NCI-H2196 (cell line): Measurements from ENCODE around the gene THAP4.

ENCODE experiments used
- DNase-seq: peaks from one replicate; lab custom pipeline; 2025; ENCODE audit not compliant: unreplicated experiment; lab: John Stamatoyannopoulos, UW

The THAP4 gene

DNA sequence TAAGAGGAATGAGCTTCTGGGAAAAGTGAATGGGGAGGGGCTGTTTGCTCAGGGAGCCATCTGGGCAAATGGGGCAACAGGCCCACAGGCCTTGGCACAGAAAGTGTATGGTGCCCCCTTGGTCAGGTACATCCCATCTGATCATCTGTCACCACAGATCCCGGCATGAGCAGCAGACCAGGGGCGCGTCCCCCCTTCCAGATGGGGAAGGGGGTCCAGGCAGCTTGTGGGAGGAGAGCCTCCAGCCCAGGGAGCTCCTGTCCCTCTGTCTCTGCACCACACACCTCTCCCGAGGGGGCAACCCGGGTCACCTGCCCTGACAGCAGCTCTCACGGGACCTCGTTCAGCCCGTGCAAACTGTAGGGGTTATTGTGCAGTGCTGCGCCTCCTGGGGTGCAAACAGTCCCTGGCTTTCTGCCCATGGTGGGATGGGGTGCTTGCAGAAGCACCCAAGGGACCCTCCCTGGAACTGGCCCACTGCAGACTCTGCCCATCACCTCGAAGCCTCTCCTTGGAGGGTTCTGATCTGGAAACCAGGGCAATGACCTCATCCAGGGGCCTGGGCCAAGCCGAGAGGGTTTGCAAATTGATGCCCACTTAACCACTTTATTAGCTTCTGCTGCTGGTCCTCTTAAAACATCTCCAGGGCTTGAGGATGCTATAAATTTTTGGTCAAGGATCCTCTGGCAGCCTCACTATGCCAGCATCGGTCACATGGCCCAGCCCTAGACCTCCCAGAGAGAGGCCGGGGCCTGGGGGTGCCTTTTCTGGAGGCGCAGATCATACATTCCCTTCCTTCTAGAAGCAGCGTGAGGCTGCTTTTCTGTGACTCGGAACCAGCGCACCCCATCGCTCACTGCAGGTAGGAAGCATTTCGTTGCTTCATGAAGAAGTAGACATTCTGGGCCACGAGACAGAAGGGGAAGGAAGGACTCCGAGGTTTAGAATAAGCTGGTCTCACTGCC, 86.1 kb downstream of the THAP4 start:
- DNase-seq: peak; percentile 60

GRCh38 chr2:241548451-241548835, 88.5 kb downstream of the THAP4 start:
- DNase-seq: no peak

DNA sequence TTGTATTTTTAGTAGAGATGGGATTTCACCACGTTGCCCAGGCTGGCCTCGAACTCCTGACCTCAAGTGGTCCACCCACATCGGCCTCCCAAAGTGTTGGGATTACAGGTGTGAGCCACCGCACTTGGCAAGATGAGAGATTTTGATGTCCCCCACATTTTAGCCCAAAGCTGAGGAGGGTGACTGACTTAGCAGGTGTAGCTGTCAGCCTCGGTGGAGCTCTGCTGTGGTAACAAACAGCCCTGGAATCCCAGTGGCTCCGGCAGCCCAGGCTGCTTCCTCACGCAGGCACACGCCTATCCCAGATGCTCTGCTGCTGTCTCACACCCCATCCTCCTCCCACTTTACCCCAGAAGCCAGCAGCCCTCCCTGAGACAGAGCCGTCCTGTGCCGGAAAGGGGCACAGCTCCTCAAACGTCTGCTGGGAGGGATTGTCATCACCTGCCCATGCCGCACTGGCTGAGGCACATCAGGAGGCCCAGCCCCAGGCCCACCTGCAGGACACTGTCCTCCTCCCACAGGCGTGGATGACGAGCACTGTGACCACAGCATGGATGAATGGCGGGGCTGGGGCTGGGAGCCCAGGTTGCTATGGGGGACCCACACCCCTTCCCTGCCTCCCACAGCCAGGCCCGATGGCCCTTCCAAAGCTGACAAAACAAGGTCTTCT, 89.0 kb downstream of the THAP4 start:
- DNase-seq: no peak

GRCh38 chr2:241546771-241547498, 90.0 kb downstream of the THAP4 start:
- no peak for DNase-seq

DNA sequence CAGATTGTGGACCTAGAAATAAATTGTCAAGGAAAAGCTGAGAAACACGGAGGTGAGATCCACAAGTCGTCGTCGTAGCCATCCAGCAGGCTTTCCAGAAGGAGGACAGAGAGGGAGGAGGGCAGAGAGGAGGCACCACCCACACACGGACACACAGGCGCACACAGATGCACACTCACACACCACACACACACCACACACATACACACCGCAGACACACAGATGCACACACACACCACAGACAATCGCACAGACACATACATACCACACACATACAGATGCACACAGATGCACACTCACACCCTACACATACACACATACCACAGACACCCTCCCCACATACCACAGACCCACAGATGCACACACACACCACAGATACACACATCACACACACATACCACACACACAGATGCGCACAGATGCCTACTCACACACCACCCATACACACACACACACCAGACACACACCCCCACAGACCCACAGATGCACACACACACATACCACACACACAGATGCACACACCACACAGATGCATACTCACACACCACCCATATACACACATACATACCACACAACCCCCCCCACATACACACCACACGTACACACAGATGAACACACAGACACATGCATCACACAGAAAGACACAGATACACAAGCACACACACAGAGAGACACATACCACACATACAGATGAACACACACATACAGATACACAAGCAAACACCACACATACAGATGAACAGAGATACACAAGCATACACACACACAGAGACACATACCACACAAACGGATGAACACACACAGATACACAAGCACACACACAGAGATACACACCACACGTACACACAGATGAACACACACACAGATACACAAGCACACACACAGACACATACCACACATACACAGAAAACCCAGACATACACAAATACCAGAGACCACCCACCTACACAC, 91.2 kb downstream of the THAP4 start:
- no peak for DNase-seq

GRCh38 chr2:241545106-241545505, 91.9 kb downstream of the THAP4 start:
- DNase-seq: no peak

DNA sequence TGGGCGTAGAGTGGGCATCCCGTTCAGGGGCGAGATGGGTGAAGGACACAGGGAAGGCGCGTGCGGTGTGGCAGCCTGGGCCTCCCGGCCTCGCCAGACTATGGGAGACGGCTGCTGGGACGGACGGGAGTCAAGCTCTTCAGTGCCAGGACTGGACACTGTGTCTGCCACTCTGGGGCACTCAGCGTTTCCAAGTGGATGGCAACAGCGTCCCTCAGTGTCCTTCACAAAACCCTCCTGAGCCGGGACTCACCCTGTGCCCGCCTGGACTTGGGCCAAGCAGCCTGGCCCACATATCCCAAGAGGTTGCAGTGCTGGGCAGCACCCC, 94.7 kb downstream of the THAP4 start:
- DNase-seq: no peak

- no peak for DNase-seq
Observed at GRCh38 chr2:241541564-241542277, 95.2 kb downstream of the THAP4 start.

DNA sequence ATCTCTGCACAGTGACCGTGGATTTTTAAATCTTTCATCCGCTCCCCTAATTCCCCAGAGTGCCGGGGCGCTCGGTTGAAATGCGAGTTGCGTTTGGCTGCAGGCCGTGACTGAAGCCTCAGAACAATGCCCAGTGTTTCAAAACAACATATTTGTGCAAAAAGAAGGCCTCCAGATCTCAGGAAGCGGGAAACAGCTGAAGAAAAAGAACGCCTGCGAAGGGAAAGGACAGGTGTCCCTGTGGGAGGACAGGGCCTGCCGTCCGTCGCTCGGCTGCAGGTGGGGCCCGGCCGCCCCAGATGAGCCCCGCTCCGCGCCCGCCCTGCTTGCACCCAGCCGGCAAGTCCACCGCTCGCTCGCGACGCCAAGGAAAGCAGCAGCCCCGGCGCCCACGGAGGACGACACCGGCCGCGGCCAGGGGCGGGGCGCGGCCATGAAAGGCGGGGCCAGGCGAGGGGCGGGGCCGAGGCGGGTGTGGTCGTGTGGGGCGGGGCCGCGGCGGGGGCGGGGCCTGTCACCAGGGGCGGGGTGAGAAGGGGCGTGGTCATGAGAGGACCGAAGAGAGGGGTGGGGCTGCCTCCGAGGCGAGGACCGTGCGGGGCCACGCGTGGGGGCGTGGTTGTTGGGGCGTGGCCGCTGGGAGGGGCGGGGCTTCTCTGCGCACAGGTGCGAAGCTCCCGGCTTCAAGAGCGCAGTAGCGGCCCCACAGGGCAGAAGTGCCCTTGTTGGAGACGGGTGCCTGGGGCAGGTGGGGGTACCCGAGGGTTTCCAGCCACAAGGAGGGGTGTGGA, 96.0 kb downstream of the THAP4 start:
- DNase-seq: peak; percentile 64

- DNase-seq: no peak
Observed at GRCh38 chr2:241540401-241540770, 96.6 kb downstream of the THAP4 start.

GRCh38 chr2:241539616-241540374, 97.2 kb downstream of the THAP4 start:
- DNase-seq: no peak

GRCh38 chr2:241538838-241539615, 97.9 kb downstream of the THAP4 start:
- DNase-seq: no peak

DNA sequence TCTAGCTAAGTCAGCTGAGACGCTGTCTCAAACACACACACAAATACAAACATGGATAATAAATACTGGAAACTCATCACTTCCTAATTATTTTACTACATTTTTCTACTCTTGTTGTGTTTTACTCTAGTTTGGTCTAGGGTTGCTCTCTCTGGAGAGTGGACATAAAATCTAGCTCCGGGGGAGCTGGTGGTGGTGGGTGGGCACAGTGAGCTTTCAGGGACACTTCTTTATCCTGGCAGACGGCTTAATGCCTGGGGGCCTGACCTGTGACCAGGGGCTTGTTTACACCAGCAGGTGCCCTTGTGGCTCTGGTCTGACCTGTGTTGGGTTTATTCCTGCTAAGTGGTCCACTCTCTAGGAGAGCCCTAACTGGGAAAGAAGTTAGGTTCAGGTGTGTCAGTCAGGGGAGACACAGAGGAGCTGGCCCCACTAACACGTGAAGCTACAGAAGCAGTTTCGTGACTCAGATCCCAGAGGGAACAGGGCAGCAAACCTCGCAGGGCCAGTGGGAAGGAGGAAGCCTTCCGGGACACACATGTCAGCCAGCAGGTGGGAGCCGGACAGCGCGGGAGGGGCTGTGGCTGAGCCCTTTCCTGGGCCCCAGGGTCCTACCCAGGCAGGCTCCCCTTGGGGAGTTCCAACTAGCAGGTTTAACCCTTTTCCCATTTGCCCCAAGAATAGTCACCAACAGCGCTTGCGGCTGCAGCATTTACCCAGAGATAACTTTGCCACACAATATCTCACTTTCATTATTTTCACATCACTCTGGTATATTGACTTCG, 100.9 kb downstream of the THAP4 start:
- no peak for DNase-seq

DNA sequence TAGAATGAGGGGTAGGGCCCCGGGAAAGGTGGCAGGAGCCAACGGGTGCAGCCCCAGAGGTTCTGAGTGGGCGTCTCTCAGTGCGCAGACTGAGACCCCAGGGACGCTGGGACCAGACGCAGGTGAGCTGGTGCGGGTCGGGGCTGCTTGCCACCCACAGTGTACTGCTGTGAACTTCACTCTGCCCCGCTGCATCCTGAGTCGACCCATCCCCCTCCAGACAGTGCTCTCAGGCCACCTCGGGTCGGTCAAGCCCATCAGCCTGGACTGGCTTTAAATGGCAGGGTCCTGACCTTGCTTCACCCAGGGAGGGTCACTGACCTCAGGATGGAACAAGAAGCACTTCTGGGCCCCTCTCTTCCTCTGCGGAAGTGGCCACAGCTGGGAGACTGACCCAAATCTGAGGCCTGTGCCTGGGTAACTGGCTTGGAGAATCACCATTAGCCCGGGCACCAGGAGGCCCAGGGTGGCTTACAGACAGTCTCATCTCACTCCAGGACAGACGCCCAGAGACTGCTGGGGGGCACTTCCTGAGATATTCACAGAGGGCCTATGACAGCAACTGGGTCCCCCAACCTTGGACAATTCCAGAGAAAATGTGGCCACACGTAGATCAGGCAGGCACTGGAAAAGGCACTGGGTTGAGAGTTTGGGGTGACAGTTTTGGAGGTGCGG, 102.1 kb downstream of the THAP4 start:
- DNase-seq: no peak
